Sigmoid colon (tissue), 7 donors: ENCODE measurements around the gene TIMM22. TPM values are rescaled to one million over a fixed set of nuclear protein-coding genes. Genes with fewer than 3 reads are reported as not detected.

Source experiments
- DNase-seq: peaks from one replicate; pipeline ENCODE4 v3.0.0-alpha.2; 2019
- H3K27ac ChIP-seq, 4 donors: fragments of 200-600 bp; sonication (generic); one replicate each; pipeline ENCODE4 v1.5.1; 2016 to 2019; ENCODE audit warnings: mild to moderate bottlenecking in 1 of 4
- H3K27me3 ChIP-seq, 3 donors: fragments of 200-600 bp; sonication (generic); one replicate each; pipeline ENCODE4 v1.5.1; 2019; ENCODE audit warnings: mild to moderate bottlenecking in 1 of 3
- H3K36me3 ChIP-seq, 4 donors: fragments of 200-600 bp; sonication (generic); one replicate each; pipeline ENCODE4 v1.5.1; 2016 to 2019
- H3K4me1 ChIP-seq, 4 donors: fragments of 200-600 bp; sonication (generic); one replicate each; pipeline ENCODE4 v1.5.1; 2017 to 2019
- H3K4me3 ChIP-seq, 4 donors: fragments of 200-600 bp; sonication (generic); one replicate each; pipeline ENCODE4 v1.5.1; 2017 to 2019; ENCODE audit warnings: mild to moderate bottlenecking in 2 of 4, moderate library complexity in 1 of 4
- H3K9me3 ChIP-seq, 4 donors: fragments of 200-600 bp in 3 of 4; sonication (generic) in 3 of 4; one replicate each; pipeline versions ENCODE4 v1.5.1 to v1.6.1; 2013 to 2019
- EP300 ChIP-seq, 4 donors: sonication (generic); formaldehyde crosslinking; IDR thresholded peaks; one replicate each; pipeline ENCODE4 v1.6.1; 2017; ENCODE audit warnings: antibody characterized with exemption in 4 of 4
- POLR2A ChIP-seq, 2 donors: fragments of 450-650 bp; IDR thresholded peaks; one replicate each; pipeline ENCODE4 v1.6.1; 2016; ENCODE audit warnings: antibody characterized with exemption in 2 of 2, mild to moderate bottlenecking in 2 of 2, moderate library complexity in 2 of 2
- POLR2AphosphoS5 ChIP-seq, 4 donors: sonication (generic); formaldehyde crosslinking; IDR thresholded peaks; one replicate each; pipeline ENCODE4 v1.6.1; 2017; ENCODE audit warnings: antibody characterized with exemption in 4 of 4
- WGBS, 2 donors: extraction: QIAGEN DNeasy Blood & Tissue Kit; methylation state at CpG; one replicate each; pipeline ENCODE4 v1.1.7; 2013; 5-methylcytosine and 5-hydroxymethylcytosine counted together
- intact Hi-C: fragments of 100-400 bp; cut with DNase I; formaldehyde crosslinking; loops from one replicate; pipeline ENCODE4 v1.15.1; 2023
- polyA plus RNA-seq, 3 donors: library from polyadenylated mRNA; stranded (reverse); fragments of 200-250 nt; gene quantifications; one replicate each; pipeline ENCODE4 v1.2.3, GENCODE V29; 2013
- total RNA-seq, 4 donors: library from RNA; depleted of rRNA; stranded (reverse); fragments of >200 nt; gene quantifications; one replicate each; pipeline ENCODE4 v1.1.0, GENCODE V29; 2016
- TF ChIP-seq, protein P1 (sequence below), 4 experiments: fragments of 450-650 bp in 3 of 4; fragments of 200-600 bp in 1 of 4; IDR thresholded peaks; one replicate each; pipeline ENCODE4 v1.5.1; 2016 to 2019; ENCODE audit warnings: antibody characterized with exemption in 4 of 4, mild to moderate bottlenecking in 3 of 4, moderate library complexity in 2 of 4
- donor health status: healthy with polysubstance abuse.
- donor health status: Bipolar disorder and iron deficiency.
- donor health status: healthy.

TIMM22 gene
- total and polyA plus RNA-seq, 7 donors = 6.0 to 13.6 (median 9.2) TPM

DNA sequence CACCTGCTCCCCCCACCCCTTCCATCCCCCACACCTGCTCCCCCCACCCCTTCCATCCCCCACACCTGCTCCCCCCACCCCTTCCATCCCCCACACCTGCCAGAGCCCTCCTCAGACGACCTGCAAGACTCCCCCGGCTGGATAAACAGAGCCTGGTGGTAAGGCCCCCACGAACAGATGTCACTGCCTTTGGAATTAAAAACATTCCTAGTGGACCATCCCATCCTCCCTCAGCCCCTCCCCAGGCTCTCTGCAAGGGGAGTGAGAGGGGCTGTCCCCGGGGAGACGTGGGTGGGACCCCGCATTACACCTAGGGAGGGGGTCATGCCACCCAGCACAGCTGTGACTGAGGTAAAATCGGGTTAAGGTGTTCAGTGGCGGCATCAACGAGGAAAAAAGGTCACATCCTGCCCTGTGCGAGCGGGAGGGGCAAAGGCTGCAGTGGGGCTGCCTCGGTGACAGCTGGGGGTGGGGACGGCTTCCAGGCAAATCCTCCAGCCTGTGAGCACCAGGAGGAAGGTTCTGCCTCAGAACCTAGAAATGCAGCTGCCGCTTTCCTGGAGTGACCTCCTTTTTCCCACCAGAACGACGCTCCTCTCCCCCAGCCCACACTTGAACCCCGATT is 38.7 kb downstream of the TIMM22 start:
- Histone ChIP-seq H3K27me3 (no peaks in the 10 kb centered on the region), H3K4me3 (no peak overlapping the region), H3K36me3 (peaks cover 0 to 4% (median 0%) of the 10 kb centered on the region in 4 donors), H3K9me3 (no peaks in the 10 kb centered on the region), H3K27ac (no peak overlapping the region), H3K4me1 (peaks cover 0 to 37% (median 27%) of the 10 kb centered on the region in 4 donors)
- TF ChIP-seq POLR2AphosphoS5 (IDR thresholded peaks at IDR 0.05) (no peak), POLR2A (IDR thresholded peaks at IDR 0.05) (no peak), EP300 (IDR thresholded peaks at IDR 0.05) (no peak)
- TF ChIP-seq, protein P1, sequence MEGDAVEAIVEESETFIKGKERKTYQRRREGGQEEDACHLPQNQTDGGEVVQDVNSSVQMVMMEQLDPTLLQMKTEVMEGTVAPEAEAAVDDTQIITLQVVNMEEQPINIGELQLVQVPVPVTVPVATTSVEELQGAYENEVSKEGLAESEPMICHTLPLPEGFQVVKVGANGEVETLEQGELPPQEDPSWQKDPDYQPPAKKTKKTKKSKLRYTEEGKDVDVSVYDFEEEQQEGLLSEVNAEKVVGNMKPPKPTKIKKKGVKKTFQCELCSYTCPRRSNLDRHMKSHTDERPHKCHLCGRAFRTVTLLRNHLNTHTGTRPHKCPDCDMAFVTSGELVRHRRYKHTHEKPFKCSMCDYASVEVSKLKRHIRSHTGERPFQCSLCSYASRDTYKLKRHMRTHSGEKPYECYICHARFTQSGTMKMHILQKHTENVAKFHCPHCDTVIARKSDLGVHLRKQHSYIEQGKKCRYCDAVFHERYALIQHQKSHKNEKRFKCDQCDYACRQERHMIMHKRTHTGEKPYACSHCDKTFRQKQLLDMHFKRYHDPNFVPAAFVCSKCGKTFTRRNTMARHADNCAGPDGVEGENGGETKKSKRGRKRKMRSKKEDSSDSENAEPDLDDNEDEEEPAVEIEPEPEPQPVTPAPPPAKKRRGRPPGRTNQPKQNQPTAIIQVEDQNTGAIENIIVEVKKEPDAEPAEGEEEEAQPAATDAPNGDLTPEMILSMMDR (IDR thresholded peaks at IDR 0.05) = no peak
- 73 to 75% methylated on average over 17 of the region's 17 CpGs for WGBS, 2 donors
- intact Hi-C loops = no loop called here
- no peak for DNase-seq

DNA sequence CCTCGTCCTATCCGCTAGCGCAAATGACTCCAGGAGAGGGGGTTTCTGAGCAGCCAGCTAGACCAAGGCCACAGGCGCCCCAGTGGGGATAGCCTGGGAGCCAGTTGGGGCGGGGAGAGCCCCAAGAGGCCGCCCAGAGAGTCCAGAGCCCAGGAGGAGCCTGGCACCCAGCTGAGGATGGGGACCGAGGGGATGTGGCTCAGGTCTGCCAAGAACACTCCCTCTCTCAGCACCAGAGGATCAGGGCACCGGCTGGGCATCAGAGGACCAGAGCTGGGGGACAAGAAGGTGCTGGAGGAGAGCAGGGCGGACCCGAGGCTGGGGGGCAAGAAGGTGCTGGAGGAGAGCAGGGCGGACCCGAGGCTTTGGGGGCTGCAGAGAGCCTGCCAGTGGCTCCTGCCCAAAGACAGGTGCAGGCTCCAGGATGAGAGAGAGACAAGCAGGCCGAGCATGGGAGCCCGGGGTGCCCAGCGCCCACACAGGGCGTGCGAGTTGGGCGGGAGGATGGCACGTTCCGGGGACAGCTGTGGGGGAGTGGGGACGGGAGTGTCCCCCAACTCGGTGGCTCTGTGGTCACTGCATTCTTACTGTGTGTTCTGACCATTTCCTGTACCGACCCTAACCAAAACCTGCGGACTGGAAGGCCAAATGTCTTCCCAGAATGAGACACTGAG is 39.4 kb downstream of the TIMM22 start:
- WGBS, 2 donors = 90 to 91% methylated on average over 24 of the region's 24 CpGs
- no peak overlapping the region for H3K27ac ChIP-seq
- intact Hi-C loops = no loop called here

DNA sequence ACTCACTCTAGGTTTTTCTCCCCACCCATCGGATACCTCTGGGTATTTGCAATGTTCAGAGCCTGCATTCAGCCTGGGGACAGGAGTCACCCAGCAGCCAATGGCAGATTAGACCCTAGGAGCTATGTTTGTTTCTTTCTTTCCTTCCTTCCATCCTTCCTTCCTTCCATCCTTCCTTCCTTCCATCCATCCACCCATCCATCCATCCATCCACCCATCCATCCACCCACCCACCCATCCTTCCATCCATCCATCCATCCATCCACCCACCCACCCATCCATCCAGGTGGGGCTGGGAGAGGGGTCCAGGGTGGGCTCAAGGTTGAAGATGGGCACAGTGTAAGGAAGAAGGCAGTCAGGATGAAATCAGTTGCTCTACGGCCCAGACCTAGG is 39.9 kb downstream of the TIMM22 start:
- no peak for DNase-seq
- H3K27me3 ChIP-seq = no peaks in the 10 kb centered on the region
- H3K4me3 ChIP-seq = no peak overlapping the region
- no peaks in the 10 kb centered on the region for H3K9me3 ChIP-seq
- WGBS, 2 donors = 91 to 94% methylated on average over 2 of the region's 2 CpGs
- no peak overlapping the region for H3K27ac ChIP-seq
- TF ChIP-seq POLR2A (IDR thresholded peaks at IDR 0.05) (no peak), POLR2AphosphoS5 (IDR thresholded peaks at IDR 0.05) (no peak), EP300 (IDR thresholded peaks at IDR 0.05) (no peak)
- TF ChIP-seq, protein P1 (IDR thresholded peaks at IDR 0.05) = no peak
- peaks cover 0 to 4% (median 0%) of the 10 kb centered on the region in 4 donors for H3K36me3 ChIP-seq
- intact Hi-C loops = no loop called here
- H3K4me1 ChIP-seq = peaks cover 0 to 27% (median 16%) of the 10 kb centered on the region in 4 donors

More for the DNA sequence above, 39.4 kb downstream of the TIMM22 start:
- no peak for DNase-seq
- peaks cover 0 to 32% (median 21%) of the 10 kb centered on the region in 4 donors for H3K4me1 ChIP-seq
- H3K36me3 ChIP-seq = peaks cover 0 to 4% (median 0%) of the 10 kb centered on the region in 4 donors
- H3K4me3 ChIP-seq = no peak overlapping the region
- TF ChIP-seq EP300 (IDR thresholded peaks at IDR 0.05) (no peak), POLR2AphosphoS5 (IDR thresholded peaks at IDR 0.05) (no peak), POLR2A (IDR thresholded peaks at IDR 0.05) (no peak)
- TF ChIP-seq, protein P1 (IDR thresholded peaks at IDR 0.05) = no peak
- no peaks in the 10 kb centered on the region for H3K27me3 ChIP-seq
- no peaks in the 10 kb centered on the region for H3K9me3 ChIP-seq

DNA sequence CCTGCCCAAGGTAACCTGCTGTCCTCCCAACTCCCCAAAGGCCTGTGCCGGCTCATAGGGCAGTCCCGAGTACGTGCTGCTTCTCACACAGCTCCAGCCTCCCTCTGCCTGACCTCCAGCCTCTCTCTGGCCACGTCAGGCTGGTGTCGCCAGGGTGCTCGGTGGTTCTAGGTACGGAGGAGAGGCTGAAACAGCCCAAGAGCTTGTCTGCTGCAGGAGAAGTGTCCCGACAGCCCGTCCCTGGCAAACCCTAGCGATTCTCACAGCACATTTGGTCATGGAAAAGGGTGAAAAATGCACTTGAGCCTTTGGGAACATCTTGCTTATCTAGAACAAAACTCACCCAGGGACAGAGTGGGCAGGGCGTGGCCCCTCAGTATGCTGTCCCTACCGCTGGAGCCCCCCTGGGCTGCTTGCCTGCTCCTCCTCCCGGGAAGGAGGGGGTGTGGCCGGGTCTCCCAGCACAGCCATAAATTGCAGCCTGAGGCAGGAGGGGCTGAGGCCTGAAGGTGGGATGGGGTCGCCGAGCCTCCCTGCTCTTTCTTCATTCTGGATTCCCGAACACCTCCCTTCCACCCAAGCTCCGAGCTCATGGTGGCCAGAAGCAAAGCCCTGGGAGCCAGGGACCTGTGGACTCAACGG is 40.4 kb downstream of the TIMM22 start:
- TF ChIP-seq, protein P1 (IDR thresholded peaks at IDR 0.05) = no peak
- TF ChIP-seq POLR2A (IDR thresholded peaks at IDR 0.05) = no peak
- TF ChIP-seq EP300 (IDR thresholded peaks at IDR 0.05) = no peak
- TF ChIP-seq POLR2AphosphoS5 (IDR thresholded peaks at IDR 0.05) = no peak
- WGBS, 2 donors = 91% methylated on average over 19 of the region's 19 CpGs
- no peaks in the 10 kb centered on the region for H3K9me3 ChIP-seq
- no peak for DNase-seq
- H3K27ac ChIP-seq = no peak overlapping the region
- H3K4me3 ChIP-seq = no peak overlapping the region
- intact Hi-C loops = no loop called here
- H3K36me3 ChIP-seq = peaks cover 0 to 4% (median 0%) of the 10 kb centered on the region in 4 donors
- H3K4me1 ChIP-seq = peaks cover 0 to 22% (median 10%) of the 10 kb centered on the region in 4 donors
- H3K27me3 ChIP-seq = no peaks in the 10 kb centered on the region
